ENCODE measurements around the gene APEH.
A peak's percentile ranks its signal among the peaks of the same experiment; 100 is the strongest.

The APEH gene

DNA sequence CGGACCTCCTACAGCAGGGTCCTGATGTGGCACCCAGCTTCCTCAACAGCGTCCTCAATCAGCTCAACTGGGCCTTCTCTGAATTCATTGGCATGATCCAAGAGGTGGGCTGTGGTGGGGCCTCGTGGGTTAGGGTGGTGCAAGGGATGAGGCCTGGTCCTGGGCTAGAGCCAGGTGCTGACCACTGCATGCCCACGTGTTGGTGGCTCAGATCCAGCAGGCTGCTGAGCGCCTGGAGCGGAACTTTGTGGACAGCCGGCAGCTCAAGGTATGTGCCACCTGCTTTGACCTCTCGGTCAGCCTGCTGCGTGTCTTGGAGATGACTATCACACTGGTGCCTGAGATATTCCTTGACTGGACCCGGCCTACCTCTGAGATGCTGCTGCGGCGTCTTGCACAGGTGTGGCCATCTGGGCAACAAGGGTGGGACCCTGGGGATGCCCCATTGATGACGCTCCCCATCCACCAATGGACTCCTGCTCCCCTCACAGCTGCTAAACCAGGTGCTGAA lies 41.5 kb downstream of the APEH start:
- DNase-seq: no peak

DNA sequence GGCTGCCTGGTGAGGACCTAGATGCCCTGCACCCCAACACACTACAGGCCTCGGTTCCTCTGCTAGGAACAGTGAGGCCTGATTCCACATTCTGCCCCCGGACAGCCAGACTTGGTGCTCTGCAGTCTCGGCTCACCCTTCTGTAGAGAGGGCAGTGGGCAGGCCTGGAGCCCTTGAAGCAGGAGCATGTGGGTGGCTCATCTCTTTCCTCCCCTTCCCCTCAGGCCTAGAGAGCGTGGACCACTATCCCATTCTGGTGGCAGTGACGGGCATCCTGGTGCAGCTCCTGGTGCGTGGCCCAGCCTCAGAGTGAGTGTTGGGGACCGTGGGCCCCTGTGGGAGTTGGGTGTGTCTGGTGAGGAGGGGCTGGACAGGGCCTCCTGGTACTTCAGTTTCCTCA lies 42.0 kb downstream of the APEH start:
- DNase-seq: no peak

DNA sequence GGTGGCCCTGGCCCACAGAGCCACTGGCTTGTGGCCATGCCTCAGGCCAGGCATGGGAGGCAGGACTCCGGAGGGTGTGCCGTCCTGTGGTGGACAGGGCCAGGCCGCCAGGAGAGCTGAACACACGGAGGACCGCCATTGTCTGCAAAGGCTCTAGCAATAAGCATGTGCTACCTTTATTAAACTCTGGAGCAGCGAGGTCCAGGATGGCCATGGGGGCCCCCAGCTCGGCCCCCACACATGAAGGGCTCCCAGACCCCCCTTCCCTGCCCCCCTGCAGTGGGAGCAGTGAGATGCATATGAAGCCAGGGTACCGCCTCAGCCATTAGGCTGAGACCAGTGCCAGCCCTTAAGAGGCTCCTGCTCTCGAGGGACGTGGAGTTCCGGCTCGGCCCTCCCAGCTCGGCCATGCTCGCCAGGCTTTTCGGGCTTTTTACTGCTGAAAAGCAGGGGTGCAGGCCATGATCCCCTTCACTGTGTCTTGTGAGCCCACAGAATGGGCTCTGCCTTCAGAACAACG lies 42.6 kb downstream of the APEH start:
- no peak for DNase-seq

DNA sequence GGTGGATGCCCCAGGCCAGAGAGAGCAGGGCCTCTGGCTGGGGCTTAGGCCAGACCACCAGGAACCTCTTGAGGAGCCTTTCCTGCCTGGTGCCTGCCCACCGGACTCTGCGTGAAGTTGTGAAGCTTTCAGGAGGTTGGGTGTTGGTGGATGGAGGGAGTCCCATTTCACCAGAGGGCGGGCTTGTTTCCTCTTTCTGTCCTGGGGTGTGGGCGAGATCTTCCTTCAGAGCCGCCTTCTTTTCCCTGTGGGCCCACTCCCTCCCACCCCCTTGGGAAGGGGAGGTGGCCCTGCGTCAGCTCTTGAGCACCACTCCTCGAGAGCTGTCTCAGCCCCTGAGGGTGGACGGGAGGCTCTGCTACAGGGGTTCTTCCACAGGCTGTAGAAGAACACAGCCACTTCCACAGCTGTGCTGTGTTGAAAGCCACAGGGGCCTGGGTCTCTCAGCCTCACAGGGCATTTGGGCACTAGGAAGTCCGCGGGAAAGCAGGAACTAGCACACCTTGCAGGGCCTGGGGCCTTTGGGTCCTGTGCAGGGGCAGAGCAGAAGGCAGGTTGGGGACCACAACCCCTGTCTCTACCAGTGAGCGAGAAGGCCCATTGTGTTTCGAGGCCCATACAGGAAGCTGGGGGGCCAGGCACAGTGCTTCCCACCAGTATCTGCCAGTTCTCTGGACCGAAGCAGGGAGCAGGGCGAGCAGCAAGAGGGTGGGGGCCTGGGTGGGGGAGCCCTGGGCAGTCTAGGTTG lies 43.2 kb downstream of the APEH start:
- DNase-seq: no peak

DNA sequence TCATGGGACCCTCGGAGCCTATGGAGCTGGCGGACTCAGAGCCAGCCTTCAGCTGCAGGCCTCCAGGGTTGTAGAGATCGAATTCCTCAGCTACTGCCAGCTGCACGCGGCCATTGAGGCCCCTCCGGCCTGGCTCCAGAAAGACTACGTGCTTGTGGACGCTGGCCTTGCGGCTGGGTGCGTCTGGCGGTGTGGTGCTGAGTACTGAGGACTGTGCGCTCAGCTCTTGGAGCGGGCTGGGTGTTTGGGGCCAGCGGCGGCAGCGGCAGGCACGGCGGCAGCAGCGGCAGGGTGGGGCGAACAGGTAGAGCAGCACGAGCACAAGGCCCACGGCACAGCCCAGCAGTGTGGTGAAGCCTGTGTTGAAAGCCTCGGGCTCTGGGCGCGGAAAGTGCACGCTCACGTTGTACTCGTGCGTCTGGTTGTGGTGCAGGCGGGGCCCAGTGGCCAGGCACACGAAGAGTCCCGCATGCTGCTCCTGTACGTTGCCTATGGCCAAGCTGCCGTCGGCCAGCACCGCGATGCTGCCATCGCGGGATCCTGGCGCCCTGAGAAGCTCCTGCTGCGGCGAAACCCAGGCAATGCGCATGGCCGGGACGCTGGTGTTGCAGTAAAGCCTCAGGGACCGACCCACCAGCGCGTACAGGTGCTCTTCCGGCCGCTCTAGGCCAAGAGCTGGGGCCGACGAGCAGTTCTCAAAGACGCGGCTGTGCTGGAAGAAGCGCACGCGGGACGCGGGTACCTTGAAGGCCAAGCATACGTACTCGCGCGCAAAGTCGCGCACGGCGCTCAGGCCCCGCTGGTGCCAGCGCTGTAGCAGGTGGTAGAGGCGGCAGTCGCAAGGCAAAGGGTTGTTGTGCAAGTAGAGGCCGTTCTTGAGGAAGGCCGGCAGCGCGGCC lies 44.1 kb downstream of the APEH start:
- no peak for DNase-seq

DNA sequence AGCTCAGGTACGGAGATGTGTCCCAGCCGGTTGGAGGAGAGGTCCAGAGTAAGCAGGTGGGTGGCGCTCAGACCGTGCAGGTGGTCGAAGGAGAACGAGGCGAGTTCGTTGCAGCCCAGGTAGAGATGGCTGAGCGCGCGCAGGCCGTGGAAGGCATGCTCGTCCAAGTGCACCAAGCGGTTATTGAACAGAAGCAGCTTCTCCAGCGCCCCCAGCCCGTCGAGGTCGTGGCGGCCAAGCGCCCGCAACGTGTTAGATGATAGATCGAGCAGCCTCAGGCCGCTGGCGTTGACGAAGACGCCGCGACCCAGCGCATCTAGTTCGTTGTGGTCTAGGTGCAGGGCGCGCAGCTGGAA lies 44.7 kb downstream of the APEH start:
- no peak for DNase-seq

DNA sequence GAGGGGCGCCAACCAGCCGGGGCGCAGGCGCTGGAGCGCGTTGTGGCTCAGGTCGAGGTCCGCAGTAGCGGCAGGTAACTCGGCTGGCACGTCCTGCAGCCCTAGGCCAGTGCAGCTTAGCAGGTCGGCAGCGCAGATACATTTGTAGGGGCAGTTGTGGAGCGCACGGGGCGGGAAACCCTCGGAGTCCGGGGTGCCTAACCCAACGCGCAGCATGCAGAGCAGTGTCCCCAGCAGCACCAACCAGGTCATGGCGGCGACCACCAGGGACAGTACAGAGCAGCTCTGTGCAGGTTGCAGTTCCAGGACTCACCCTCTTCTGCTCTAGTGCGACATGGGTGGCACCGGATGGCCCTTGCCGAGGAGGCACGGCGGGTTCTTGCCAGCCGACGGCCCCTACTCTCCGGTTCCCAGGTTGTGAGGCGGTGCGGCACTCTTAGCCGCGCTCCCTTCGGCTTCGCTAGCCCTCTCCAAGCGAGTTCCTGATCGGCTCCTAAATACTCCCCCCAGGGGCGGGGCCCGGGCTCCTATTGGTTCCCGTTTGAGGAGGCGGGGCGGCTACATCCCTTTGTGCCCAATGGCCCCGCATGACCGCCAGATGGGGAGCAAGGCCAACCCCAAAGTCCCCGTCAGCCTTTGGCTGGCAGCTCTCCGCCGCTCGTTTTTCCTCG lies 45.2 kb downstream of the APEH start, which contains the start of gene AMIGO3:
AMIGO3 (minus strand) TSS at position 471 of the 671 bp plus-strand sequence; CDS start at position 252, 219 bp downstream.
- peak; percentile 86 for DNase-seq

DNA sequence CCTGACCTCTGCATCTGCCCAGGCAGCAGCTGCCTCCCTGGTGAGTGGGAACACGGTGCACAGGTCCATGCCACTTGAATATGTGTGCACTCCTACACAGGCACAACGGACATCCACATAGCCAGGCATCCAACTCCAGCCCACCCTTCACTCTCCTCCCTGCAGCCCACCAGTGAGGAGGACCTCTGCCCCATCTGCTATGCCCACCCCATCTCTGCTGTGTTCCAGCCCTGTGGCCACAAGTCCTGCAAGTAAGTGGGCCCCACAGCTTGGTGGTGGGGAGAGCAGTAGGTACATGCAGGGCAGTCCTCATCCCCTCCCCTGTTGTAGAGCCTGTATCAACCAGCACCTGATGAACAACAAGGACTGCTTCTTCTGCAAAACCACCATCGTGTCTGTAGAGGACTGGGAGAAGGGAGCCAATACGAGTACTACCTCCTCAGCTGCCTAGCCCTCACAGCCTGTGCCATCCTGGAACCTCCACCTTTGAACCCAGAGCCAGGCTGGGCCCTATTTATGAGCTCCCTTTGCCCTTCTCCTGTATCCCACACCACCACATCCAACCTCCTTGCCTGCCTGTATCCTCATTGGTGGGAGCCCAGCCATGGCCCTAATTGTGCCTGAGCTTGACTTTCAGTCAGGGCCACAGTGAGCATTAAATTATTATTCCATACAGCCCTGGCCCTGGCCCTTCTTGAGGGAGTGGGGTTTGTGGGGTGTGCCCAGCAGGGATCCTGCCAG lies 46.9 kb downstream of the APEH start:
- no peak for DNase-seq

DNA sequence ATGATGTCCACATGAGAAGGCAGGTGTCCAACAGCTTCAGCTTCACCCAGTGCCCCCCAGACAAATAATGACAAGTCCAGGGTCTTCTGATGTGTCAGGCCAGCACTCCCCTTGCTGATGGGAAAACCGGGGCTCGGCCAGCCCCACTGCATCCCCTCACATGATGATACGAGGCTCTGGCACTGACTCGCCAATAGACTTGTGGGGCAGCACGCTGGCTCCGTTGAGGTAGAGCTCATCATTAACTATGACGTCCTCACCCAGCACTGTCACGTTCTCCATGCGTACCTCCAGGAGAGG lies 47.4 kb downstream of the APEH start:
- no peak for DNase-seq

DNA sequence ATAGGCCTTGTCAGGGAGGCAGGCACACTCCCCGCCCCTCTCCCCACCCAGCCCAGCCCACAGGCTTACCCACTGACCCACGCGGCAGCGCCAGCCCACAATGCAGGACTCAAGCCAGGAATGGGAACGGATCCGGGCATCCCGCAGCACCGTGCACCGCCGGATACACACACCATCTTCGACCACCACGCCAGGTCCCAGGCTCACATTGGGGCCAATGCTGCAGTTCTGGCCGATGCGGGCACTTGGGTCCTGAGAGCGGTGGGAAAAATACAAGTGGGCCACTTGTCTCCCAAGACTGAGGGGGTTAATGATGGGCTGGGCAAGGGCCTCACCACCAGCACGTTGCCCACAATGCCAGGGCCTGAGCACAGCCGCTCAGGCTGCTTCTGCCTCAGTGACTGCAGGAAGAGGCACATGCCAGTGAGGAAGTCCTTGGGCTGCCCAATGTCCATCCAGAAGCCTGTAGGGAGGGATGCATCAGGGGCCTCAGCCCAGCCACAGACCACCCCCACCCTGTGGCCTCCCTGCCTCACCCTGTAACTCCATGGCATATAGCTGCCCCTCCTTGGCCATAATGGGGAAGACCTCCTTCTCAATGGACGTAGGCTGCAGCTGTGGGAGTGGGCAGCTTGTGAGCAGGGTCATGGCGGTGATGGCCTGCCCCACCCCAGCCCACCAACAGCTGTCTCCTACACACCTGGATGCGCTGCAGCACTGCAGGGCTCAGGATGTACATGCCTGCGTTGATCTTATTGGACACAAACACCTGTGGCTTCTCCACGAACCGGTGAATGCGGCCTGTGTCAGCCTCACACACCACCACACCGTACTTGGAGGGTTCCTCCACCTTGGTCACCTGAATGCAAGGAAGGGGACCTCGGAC lies 48.0 kb downstream of the APEH start:
- DNase-seq: no peak

DNA sequence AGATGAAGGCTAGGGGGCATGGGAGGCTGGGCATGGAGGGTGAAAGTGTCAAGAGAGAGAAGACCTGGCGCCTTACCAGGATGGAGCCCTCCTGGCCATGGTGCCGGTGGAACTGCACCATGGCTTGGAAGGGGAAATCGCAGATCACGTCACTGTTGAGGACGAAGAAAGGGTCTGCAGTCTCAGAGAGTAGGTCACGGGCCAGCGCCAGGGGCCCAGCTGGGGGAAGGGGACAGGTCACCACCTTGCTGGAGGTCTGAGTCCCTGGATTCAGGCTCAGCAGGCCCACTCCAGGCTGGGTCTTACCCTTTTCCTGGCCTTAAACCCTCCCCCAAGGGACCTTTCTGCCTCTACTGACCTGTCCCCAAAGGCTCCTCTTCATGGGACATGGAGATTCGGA lies 48.7 kb downstream of the APEH start:
- no peak for DNase-seq

DNA sequence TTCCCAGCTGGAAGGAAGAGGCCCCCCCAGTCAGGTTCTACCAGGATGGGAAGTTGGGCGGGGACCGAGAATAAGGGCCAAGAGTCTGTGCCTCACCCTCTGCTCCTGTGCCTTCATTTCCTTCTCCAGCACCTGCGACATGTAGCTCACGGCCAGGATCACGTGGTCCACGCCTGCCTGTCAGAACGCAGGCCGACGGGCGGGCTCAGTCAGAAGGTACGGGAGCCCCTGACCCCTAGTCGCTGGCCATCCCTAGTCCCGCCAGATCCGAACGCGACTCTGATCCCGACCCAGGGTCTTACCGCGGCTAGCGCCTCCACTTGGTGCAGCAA lies 49.1 kb downstream of the APEH start:
- no peak for DNase-seq

DNA sequence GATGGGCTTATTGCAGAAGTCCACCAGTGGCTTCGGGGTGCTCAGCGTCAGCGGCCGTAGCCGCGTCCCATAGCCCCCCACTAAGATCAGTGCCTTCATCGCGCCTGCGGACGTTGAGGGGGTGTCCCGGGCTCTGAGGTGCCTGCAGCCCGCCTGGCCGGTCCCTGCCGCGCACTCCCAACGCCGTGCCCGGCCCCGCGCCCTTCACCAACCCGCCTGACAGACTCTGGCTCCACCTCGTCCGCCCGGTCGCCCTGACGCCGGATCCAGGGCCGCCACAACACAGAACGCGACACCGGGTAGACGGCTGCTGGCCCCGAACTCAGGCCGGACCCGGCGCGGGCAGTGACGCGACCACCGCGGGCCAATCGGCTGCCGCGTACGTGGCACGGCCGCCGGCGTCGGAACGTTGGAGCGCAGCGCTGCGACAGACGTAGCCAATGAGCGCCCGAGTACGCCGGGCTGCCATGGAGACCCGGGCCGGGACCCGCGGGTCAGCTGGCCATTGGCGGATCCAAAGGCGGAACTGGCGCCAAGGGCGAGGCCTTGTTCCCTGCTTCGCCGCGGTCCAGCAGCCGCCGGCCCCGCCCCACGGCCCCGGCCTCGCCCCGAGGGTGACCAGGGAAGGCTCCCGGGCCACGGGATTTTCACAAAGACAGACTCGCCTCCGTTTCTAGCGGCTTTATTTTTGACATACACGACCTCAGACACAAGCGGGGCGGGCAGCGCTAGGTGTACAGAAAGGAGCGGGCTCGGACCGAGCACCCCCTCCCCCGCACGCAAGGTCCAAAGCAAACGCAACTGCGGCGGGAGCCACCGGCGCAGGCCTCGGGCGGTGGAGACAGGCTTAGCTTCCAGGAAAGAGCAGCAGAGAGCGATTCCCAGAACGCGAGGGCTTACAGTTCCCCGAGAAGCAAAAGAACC lies 49.7 kb downstream of the APEH start, which contains the start of gene GMPPB:
GMPPB (minus strand) TSS at position 324 of the 924 bp plus-strand sequence; CDS start at position 99, 225 bp downstream.
- DNase-seq: peak; percentile 91

DNA sequence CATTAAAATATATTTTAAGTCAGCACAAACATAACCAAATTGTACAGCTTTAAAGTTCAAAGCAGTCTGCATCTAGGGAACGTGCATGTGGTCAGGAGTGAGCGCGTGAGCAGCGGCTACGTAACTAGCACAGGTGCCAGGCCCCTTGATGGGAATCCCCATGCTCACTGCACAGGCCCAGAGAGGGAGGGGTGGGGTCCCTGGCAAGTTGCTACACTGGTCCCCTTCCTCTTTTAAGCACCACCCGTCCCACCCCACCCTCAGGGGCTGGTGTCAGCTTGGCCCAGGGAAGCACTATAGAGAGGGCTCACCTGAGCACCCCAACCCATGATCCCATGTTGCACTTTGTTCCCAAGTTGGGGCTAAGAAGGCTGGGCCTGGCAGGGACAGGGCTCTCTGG lies 50.4 kb downstream of the APEH start:
- no peak for DNase-seq

DNA sequence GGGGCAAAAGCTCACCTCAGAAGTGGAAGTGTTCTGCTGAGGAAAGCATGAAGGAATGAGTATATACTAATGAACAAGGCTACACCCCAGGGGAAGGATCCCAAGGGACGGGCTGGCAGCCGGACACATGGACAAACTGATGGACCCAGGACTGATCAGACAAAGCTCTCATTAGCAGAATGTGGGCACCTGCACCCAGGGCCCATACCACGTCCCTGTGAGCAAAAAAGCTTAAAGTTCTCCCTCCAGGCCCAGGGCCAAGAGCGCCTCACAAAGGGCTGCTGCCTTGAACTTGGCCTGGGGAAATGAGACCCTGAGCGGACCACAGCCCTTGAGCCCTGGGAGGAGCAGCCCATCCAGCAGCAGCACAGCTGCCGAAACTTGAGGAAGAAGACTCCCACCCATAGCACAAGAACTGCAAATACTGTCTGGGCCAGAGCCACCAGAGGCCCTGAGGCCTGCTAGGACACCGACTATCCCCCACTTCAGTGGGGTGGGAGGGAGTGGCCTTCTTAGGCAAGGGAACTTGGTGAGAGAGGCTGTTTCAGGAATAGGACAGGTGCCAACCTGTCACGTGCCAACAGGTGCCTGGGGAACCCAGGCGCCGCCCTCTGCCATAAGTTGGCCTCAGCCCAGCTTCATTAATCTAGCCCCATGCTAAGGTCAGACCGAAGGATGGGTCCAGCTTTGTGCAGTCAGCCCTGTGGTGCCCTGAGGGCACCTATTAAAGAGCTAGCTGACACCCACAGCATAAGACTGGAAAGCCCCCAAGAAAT lies 51.9 kb downstream of the APEH start:
- no peak for DNase-seq

DNA sequence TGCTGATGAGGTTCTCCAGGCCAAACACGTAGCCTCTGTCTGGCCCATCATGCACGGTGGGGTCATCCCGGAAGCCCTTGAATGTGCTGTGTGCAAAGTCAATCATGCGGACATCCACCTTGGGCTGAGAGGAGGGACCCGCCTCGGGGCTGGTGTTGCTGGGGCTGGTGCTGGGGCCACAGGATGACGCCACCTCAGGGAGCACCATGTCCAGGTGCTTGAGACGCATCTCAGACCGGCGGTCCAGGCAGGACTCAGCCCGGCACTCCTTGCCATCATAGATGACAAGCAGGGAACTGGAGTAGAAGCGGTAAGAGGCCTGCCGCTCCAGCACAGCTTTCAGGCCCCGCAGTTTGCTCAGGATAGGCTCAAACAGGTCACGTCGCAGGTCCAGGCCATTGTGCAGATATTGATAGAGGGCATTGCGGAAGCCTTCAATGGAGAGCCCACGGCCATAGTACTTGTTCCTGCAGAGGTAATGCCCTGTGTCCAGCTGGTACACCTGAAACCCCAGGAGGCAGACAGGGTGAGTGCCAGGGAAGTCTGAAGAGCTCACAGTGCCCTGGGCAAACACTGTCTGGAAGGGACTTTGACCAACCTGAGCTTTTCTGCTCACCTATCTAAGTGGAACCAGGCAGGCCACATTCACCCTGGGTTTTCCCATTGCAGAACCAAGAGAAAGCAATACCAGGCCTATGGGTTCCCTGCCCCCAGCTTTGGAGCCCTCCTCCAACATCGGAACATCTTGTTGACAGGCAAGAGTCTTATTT lies 53.2 kb downstream of the APEH start:
- no peak for DNase-seq

DNA sequence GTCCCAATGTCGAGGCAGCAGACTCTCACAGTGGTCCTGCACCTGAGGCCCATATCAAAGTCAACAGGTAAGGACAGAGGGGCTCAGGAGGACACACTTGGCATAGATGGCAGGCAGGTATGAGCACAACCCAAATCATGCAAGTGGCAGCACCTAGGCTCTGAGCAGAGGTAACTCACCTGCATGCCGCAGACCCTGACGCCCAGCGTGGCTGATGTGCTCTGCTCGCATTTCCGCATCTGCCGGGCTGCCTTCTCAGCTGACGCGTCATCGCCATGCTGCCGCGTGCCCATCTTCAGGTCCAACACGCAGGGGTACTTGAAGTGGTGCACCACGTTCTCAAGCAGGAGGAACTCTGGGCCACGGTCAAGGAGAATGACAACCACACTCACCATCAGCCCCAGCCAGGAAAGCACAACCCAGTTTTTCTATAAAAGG lies 53.8 kb downstream of the APEH start:
- DNase-seq: no peak

DNA sequence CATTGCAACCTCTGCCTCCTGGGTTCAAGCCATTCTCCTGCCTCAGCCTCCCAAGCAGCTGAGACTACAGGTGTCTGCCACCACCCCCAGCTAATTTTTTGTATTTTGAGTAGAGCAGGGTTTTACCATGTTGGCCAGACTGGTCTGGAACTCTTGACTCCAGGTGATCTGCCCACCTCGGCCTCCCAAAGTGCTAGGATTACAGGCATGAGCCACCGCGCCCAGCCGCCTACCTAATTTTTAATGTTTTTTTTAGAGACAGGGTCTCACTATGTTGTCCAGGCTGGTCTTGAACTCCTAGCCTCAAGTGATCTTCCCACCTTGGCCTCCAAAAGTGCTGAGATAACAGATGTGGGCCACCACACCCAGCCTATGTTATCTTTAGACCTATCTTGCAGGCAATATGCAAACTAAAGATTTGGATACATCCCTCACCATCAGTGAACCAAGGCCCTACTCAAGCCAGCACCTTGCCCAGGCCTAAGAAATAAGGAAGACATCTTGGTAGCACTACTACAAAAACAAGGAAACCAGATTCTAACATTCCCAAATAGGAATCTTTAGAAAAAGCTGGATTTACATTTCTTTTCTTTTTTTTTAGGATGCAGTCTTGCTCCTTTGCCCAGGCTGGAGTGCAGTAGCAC lies 55.9 kb downstream of the APEH start:
- DNase-seq: no peak
